ENCODE data around the gene SLC35A5. TPM values are rescaled to one million over a fixed set of nuclear protein-coding genes. Genes with fewer than 3 reads are reported as not detected.

Gene SLC35A5
- total RNA-seq, 5 donors from 2014 or later (not counting 1 experiment from before 2014, with no cell fraction given), result 11.7 to 20.4 (median 16.3) TPM

- ATAC-seq (replicated peaks in 1 of 4) (no peak), DNase-seq (no peak)
- no peaks in the 10 kb centered on the region for H3K9me3 ChIP-seq
- WGBS (ENCODE audit: insufficient coverage), result no CpG with 5 or more reads among the region's 2 CpGs
- CTCF ChIA-PET, result interaction anchor here in 1 of 2 donors (0.6 kb wide), 1 partner anchor 9 kb away, joined by 3 read pairs; no protein-coding TSS in a partner anchor
- no peaks in the 10 kb centered on the region for H3K36me3 ChIP-seq (ENCODE audit: control insufficient read depth in 2 of 2, extremely low read depth in 1 of 2, insufficient read depth in 1 of 2, low read length in 1 of 2)
- H3K27ac ChIP-seq (ENCODE audit: low read length), result no peak overlapping the region
- Mint-ChIP-seq H3K4me1 (peaks cover 0 to 20% (median 8%) of the 10 kb centered on the region in 3 donors), H3K27me3 (peaks cover 5 to 8% of the 10 kb centered on the region in 2 donors), H3K36me3 (no peaks in the 10 kb centered on the region), H3K9me3 (no peaks in the 10 kb centered on the region), H3K27ac (no peak overlapping the region), H3K4me3 (no peak overlapping the region)
- POLR2A ChIA-PET, result interaction anchor here in 1 of 2 donors (0.6 kb wide), 1 partner anchor 135 kb away, joined by 3 read pairs; no protein-coding TSS in a partner anchor
- H3K4me1 ChIP-seq (ENCODE audit: control insufficient read depth in 1 of 2, extremely low read depth in 1 of 2, insufficient read depth in 2 of 2, low read length in 2 of 2), result peaks cover 0 to 5% of the 10 kb centered on the region in 2 experiments
- no peak overlapping the region for H3K4me3 ChIP-seq (ENCODE audit: control insufficient read depth in 1 of 2, extremely low read depth in 1 of 2, low read length in 1 of 2)
- H3K27me3 ChIP-seq (replicated peaks in 1 of 2; ENCODE audit: control insufficient read depth in 2 of 2, extremely low read depth in 1 of 2, insufficient read depth in 2 of 2, low read length in 1 of 2), result no peaks in the 10 kb centered on the region
Observed at GRCh38 chr3:112606098-112606497, 44.3 kb downstream of the SLC35A5 start.

GRCh38 chr3:112607863-112608262 is 46.0 kb downstream of the SLC35A5 start:
- Mint-ChIP-seq H3K27ac (no peak overlapping the region), H3K9me3 (no peaks in the 10 kb centered on the region), H3K36me3 (no peaks in the 10 kb centered on the region), H3K4me3 (no peak overlapping the region), H3K4me1 (peaks cover 0 to 10% (median 7%) of the 10 kb centered on the region in 3 donors), H3K27me3 (peaks cover 5 to 8% of the 10 kb centered on the region in 2 donors)
- no peak for ATAC-seq (replicated peaks in 1 of 4)
- DNase-seq, result no peak
- Histone ChIP-seq H3K4me1 (ENCODE audit: control insufficient read depth in 1 of 2, extremely low read depth in 1 of 2, insufficient read depth in 2 of 2, low read length in 2 of 2) (peaks cover 0 to 5% of the 10 kb centered on the region in 2 experiments), H3K9me3 (no peaks in the 10 kb centered on the region), H3K27me3 (replicated peaks in 1 of 2; ENCODE audit: control insufficient read depth in 2 of 2, extremely low read depth in 1 of 2, insufficient read depth in 2 of 2, low read length in 1 of 2) (no peaks in the 10 kb centered on the region), H3K27ac (ENCODE audit: low read length) (no peak overlapping the region), H3K36me3 (ENCODE audit: control insufficient read depth in 2 of 2, extremely low read depth in 1 of 2, insufficient read depth in 1 of 2, low read length in 1 of 2) (no peaks in the 10 kb centered on the region), H3K4me3 (ENCODE audit: control insufficient read depth in 1 of 2, extremely low read depth in 1 of 2, low read length in 1 of 2) (no peak overlapping the region)
- ChIA-PET CTCF (no interaction called here), POLR2A (no interaction called here)

- Histone ChIP-seq H3K4me3 (ENCODE audit: control insufficient read depth in 1 of 2, extremely low read depth in 1 of 2, low read length in 1 of 2) (no peak overlapping the region), H3K9me3 (no peaks in the 10 kb centered on the region), H3K27ac (ENCODE audit: low read length) (no peak overlapping the region), H3K4me1 (ENCODE audit: control insufficient read depth in 1 of 2, extremely low read depth in 1 of 2, insufficient read depth in 2 of 2, low read length in 2 of 2) (peaks cover 0 to 2% of the 10 kb centered on the region in 2 experiments), H3K36me3 (ENCODE audit: control insufficient read depth in 2 of 2, extremely low read depth in 1 of 2, insufficient read depth in 1 of 2, low read length in 1 of 2) (no peaks in the 10 kb centered on the region), H3K27me3 (replicated peaks in 1 of 2; ENCODE audit: control insufficient read depth in 2 of 2, extremely low read depth in 1 of 2, insufficient read depth in 2 of 2, low read length in 1 of 2) (no peaks in the 10 kb centered on the region)
- peaks cover 0 to 4% (median 2%) of the 10 kb centered on the region in 3 donors for H3K4me1 Mint-ChIP-seq
- H3K27ac Mint-ChIP-seq, result no peak overlapping the region
- DNase-seq (no peak), ATAC-seq (replicated peaks in 1 of 4) (no peak)
- H3K4me3 Mint-ChIP-seq, result no peak overlapping the region
- ChIA-PET CTCF (no interaction called here), POLR2A (no interaction called here)
- 87% methylated on average over 3 of the region's 3 CpGs for WGBS (ENCODE audit: insufficient coverage)
- H3K9me3 Mint-ChIP-seq, result no peaks in the 10 kb centered on the region
- H3K36me3 Mint-ChIP-seq, result no peaks in the 10 kb centered on the region
- H3K27me3 Mint-ChIP-seq, result peaks cover 5 to 8% of the 10 kb centered on the region in 2 donors
Observed at GRCh38 chr3:112610121-112610520, 48.3 kb downstream of the SLC35A5 start.

- Mint-ChIP-seq H3K27ac (no peak overlapping the region), H3K4me3 (no peak overlapping the region), H3K4me1 (no peaks in the 10 kb centered on the region), H3K27me3 (peaks cover 5 to 8% of the 10 kb centered on the region in 2 donors), H3K36me3 (no peaks in the 10 kb centered on the region), H3K9me3 (no peaks in the 10 kb centered on the region)
- H3K27ac ChIP-seq (ENCODE audit: low read length), result no peak overlapping the region
- H3K27me3 ChIP-seq (replicated peaks in 1 of 2; ENCODE audit: control insufficient read depth in 2 of 2, extremely low read depth in 1 of 2, insufficient read depth in 2 of 2, low read length in 1 of 2), result no peaks in the 10 kb centered on the region
- no peak overlapping the region for H3K4me3 ChIP-seq (ENCODE audit: control insufficient read depth in 1 of 2, extremely low read depth in 1 of 2, low read length in 1 of 2)
- DNase-seq (no peak), ATAC-seq (replicated peaks in 1 of 4) (no peak)
- no peaks in the 10 kb centered on the region for H3K4me1 ChIP-seq (ENCODE audit: control insufficient read depth in 1 of 2, extremely low read depth in 1 of 2, insufficient read depth in 2 of 2, low read length in 2 of 2)
- ChIA-PET POLR2A (interaction anchor here in 1 of 2 donors (0.6 kb wide), 1 partner anchor 121 kb away, joined by 4 read pairs; no protein-coding TSS in a partner anchor), CTCF (no interaction called here)
- H3K9me3 ChIP-seq, result no peaks in the 10 kb centered on the region
- no peaks in the 10 kb centered on the region for H3K36me3 ChIP-seq (ENCODE audit: control insufficient read depth in 2 of 2, extremely low read depth in 1 of 2, insufficient read depth in 1 of 2, low read length in 1 of 2)
- 100% methylated on average over 1 of the region's 5 CpGs for WGBS (ENCODE audit: insufficient coverage)
Observed at GRCh38 chr3:112611752-112612515, 50.1 kb downstream of the SLC35A5 start.

- H3K27me3 ChIP-seq (replicated peaks in 1 of 2; ENCODE audit: control insufficient read depth in 2 of 2, extremely low read depth in 1 of 2, insufficient read depth in 2 of 2, low read length in 1 of 2), result no peaks in the 10 kb centered on the region
- Mint-ChIP-seq H3K4me3 (no peak overlapping the region), H3K36me3 (no peaks in the 10 kb centered on the region), H3K9me3 (no peaks in the 10 kb centered on the region), H3K4me1 (no peaks in the 10 kb centered on the region), H3K27ac (no peak overlapping the region), H3K27me3 (no peaks in the 10 kb centered on the region)
- no peaks in the 10 kb centered on the region for H3K4me1 ChIP-seq (ENCODE audit: control insufficient read depth in 1 of 2, extremely low read depth in 1 of 2, insufficient read depth in 2 of 2, low read length in 2 of 2)
- no peaks in the 10 kb centered on the region for H3K9me3 ChIP-seq
- no peak overlapping the region for H3K27ac ChIP-seq (ENCODE audit: low read length)
- POLR2A ChIA-PET, result interaction anchor here in 1 of 2 donors (0.6 kb wide), 1 partner anchor 33 kb away, joined by 5 read pairs; no protein-coding TSS in a partner anchor
- ATAC-seq (replicated peaks in 1 of 4), result no peak
- 100% methylated on average over 1 of the region's 7 CpGs for WGBS (ENCODE audit: insufficient coverage)
- DNase-seq, result no peak
- CTCF ChIA-PET, result interaction anchor here in 1 of 2 donors (0.6 kb wide), 1 partner anchor 10 kb away, joined by 3 read pairs; no protein-coding TSS in a partner anchor
- H3K4me3 ChIP-seq (ENCODE audit: control insufficient read depth in 1 of 2, extremely low read depth in 1 of 2, low read length in 1 of 2), result no peak overlapping the region
- no peaks in the 10 kb centered on the region for H3K36me3 ChIP-seq (ENCODE audit: control insufficient read depth in 2 of 2, extremely low read depth in 1 of 2, insufficient read depth in 1 of 2, low read length in 1 of 2)
Observed at GRCh38 chr3:112615989-112616731, 54.3 kb downstream of the SLC35A5 start.

GRCh38 chr3:112617285-112617684 is 55.4 kb downstream of the SLC35A5 start:
- Mint-ChIP-seq H3K36me3 (no peaks in the 10 kb centered on the region), H3K4me1 (no peaks in the 10 kb centered on the region), H3K9me3 (no peaks in the 10 kb centered on the region), H3K27ac (no peak overlapping the region), H3K27me3 (no peaks in the 10 kb centered on the region), H3K4me3 (no peak overlapping the region)
- no peak for DNase-seq
- Histone ChIP-seq H3K4me1 (ENCODE audit: control insufficient read depth in 1 of 2, extremely low read depth in 1 of 2, insufficient read depth in 2 of 2, low read length in 2 of 2) (no peaks in the 10 kb centered on the region), H3K36me3 (ENCODE audit: control insufficient read depth in 2 of 2, extremely low read depth in 1 of 2, insufficient read depth in 1 of 2, low read length in 1 of 2) (no peaks in the 10 kb centered on the region), H3K9me3 (no peaks in the 10 kb centered on the region), H3K27me3 (replicated peaks in 1 of 2; ENCODE audit: control insufficient read depth in 2 of 2, extremely low read depth in 1 of 2, insufficient read depth in 2 of 2, low read length in 1 of 2) (no peaks in the 10 kb centered on the region), H3K27ac (ENCODE audit: low read length) (no peak overlapping the region), H3K4me3 (ENCODE audit: control insufficient read depth in 1 of 2, extremely low read depth in 1 of 2, low read length in 1 of 2) (no peak overlapping the region)
- WGBS (ENCODE audit: insufficient coverage), result no CpG with 5 or more reads among the region's 2 CpGs
- ChIA-PET POLR2A (interaction anchor here in 1 of 2 donors (0.6 kb wide), 1 partner anchor 484 kb away, joined by 3 read pairs; no protein-coding TSS in a partner anchor), CTCF (no interaction called here)
- ATAC-seq (replicated peaks in 1 of 4), result no peak

Data from T-cell (primary cell).